Measurements from ENCODE around the gene SSC5D. TPM values are rescaled to one million over a fixed set of nuclear protein-coding genes. Genes with fewer than 3 reads are reported as not detected.

SSC5D gene
- total RNA-seq, 1 experiment from 2014 or later, result 1.5 TPM

- Histone ChIP-seq H3K79me2 (ENCODE audit: insufficient read depth, low read length) (peaks cover 12% of the 10 kb centered on the region; the same call in 1 of the 2 replicates), H4K20me1 (ENCODE audit: insufficient read depth) (no peaks in the 10 kb centered on the region), H3K9ac (ENCODE audit: low read length) (no peak overlapping the region), H3K4me3 (replicated peaks in 1 of 2; ENCODE audit: low read depth in 1 of 2, low read length in 2 of 2) (no peak overlapping the region), H3K27me3 (ENCODE audit: insufficient read depth, low read length) (no peaks in the 10 kb centered on the region), H3K36me3 (ENCODE audit: control insufficient read depth in 1 of 2, insufficient read depth in 2 of 2, low read length in 2 of 2) (no peaks in the 10 kb centered on the region; a peak in 1 of 4 replicates), H3K4me2 (ENCODE audit: low read length) (no peak overlapping the region), H2AFZ (ENCODE audit: low read depth, low read length, poor library complexity, severe bottlenecking) (no peak overlapping the region), H3K4me1 (ENCODE audit: control insufficient read depth in 1 of 2, insufficient read depth in 2 of 2, low read length in 2 of 2) (peaks cover 6 to 16% of the 10 kb centered on the region in 2 experiments), H3K9me3 (ENCODE audit: control insufficient read depth in 1 of 2, insufficient read depth in 1 of 2, low read depth in 1 of 2, low read length in 2 of 2) (no peaks in the 10 kb centered on the region), H3K9me2 (ENCODE audit: insufficient read depth) (no peaks in the 10 kb centered on the region), H3K27ac (ENCODE audit: low read depth, low read length) (no peak overlapping the region)
- no peak for ATAC-seq
- CTCF ChIA-PET, result no interaction called here
- no peak for TF ChIP-seq REST (IDR thresholded peaks at IDR 0.05; ENCODE audit: low read depth)
- TF ChIP-seq, protein P1, sequence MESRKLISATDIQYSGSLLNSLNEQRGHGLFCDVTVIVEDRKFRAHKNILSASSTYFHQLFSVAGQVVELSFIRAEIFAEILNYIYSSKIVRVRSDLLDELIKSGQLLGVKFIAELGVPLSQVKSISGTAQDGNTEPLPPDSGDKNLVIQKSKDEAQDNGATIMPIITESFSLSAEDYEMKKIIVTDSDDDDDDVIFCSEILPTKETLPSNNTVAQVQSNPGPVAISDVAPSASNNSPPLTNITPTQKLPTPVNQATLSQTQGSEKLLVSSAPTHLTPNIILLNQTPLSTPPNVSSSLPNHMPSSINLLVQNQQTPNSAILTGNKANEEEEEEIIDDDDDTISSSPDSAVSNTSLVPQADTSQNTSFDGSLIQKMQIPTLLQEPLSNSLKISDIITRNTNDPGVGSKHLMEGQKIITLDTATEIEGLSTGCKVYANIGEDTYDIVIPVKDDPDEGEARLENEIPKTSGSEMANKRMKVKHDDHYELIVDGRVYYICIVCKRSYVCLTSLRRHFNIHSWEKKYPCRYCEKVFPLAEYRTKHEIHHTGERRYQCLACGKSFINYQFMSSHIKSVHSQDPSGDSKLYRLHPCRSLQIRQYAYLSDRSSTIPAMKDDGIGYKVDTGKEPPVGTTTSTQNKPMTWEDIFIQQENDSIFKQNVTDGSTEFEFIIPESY (IDR thresholded peaks at IDR 0.05; ENCODE audit: extremely low read depth, insufficient replicate concordance, low read length), result no peak
- TF ChIP-seq POLR2AphosphoS5 (IDR thresholded peaks at IDR 0.05; ENCODE audit: low read depth, low read length), result no peak
- no peak for TF ChIP-seq TCF7L2 (IDR thresholded peaks at IDR 0.05; ENCODE audit: borderline replicate concordance, extremely low read depth, insufficient read depth, insufficient read length)
- TF ChIP-seq JUND (IDR thresholded peaks at IDR 0.05), result no peak
- no peak for TF ChIP-seq CBX3 (IDR thresholded peaks at IDR 0.05; ENCODE audit: low read depth)
- TF ChIP-seq EZH2 (IDR thresholded peaks at IDR 0.05), result no peak
- TF ChIP-seq CEBPB (IDR thresholded peaks at IDR 0.05; ENCODE audit: low read depth), result no peak
- TF ChIP-seq ELF1 (IDR thresholded peaks at IDR 0.05; ENCODE audit: borderline replicate concordance, low read depth), result no peak
- no peak for TF ChIP-seq EZH2phosphoT487 (IDR thresholded peaks at IDR 0.05; ENCODE audit: borderline replicate concordance)
- no peak for TF ChIP-seq RAD21 (IDR thresholded peaks at IDR 0.05; ENCODE audit: low read depth)
- TF ChIP-seq ZNF274 (IDR thresholded peaks at IDR 0.05; ENCODE audit: low read depth, low read length), result no peak
- no peak for TF ChIP-seq MAX (IDR thresholded peaks at IDR 0.05)
- no peak for TF ChIP-seq SIN3A (IDR thresholded peaks at IDR 0.05; ENCODE audit: low read depth)
- POLR2A ChIA-PET, result no interaction called here
- no TSS peak for BruUV-seq (replicated peaks)
- intact Hi-C loops (cut with micrococcal nuclease), result no loop called here
- RAD21 ChIA-PET (ENCODE audit: low non-redundant PET in 1 of 2, low total read pairs in 2 of 2, uncharacterized antibody in 2 of 2, unreplicated experiment in 2 of 2), result no interaction called here
- no peak for DNase-seq (ENCODE audit: low read depth, low spot score)
Measured at GRCh38 chr19:55456347-55456746, 31.9 kb upstream of the SSC5D start.
